ENCODE measurements around the gene CDH13.

The CDH13 gene

DNA sequence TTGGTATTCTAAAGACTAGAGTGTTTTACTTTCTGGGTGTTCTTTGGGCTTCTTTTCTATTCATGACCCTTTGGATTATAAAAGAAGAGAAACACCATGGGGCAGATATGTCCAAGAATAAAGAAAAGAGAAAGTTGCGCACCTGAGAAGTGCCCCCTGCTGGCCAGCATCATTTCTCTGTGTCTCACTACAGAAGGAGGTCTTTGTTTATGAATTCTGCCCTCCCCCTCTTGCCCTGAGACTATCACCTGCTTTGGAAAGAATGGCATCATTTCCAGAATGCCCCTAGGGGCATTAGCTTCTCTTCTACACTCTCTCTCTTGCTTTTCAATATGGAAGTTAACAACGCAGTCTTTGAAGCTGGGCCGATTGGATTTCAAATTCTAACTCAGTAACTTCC lies 45.0 kb downstream of the CDH13 start:
- DNase-seq (peak; percentile 9), ATAC-seq (ENCODE audit: insufficient read depth, low read depth) (no peak)
- no peaks in the 10 kb centered on the region for H3K9me3 ChIP-seq (ENCODE audit: insufficient read depth, low read length, severe bottlenecking)
- no peaks in the 10 kb centered on the region for H3K4me1 ChIP-seq (ENCODE audit: insufficient read depth, low read length)
- H3K27me3 ChIP-seq (ENCODE audit: insufficient read depth, low read length, poor library complexity), result no peaks in the 10 kb centered on the region
- no peaks in the 10 kb centered on the region for H4K20me1 ChIP-seq (ENCODE audit: insufficient read depth, low read length)
- no peaks in the 10 kb centered on the region for H3K36me3 ChIP-seq (ENCODE audit: insufficient read depth, low read length)
- no peak overlapping the region for H3K27ac ChIP-seq (ENCODE audit: low read length)
- TF ChIP-seq EZH2 (IDR thresholded peaks at IDR 0.05; ENCODE audit: borderline replicate concordance, low read depth, low read length, severe bottlenecking), result no peak
- TF ChIP-seq, protein P1, sequence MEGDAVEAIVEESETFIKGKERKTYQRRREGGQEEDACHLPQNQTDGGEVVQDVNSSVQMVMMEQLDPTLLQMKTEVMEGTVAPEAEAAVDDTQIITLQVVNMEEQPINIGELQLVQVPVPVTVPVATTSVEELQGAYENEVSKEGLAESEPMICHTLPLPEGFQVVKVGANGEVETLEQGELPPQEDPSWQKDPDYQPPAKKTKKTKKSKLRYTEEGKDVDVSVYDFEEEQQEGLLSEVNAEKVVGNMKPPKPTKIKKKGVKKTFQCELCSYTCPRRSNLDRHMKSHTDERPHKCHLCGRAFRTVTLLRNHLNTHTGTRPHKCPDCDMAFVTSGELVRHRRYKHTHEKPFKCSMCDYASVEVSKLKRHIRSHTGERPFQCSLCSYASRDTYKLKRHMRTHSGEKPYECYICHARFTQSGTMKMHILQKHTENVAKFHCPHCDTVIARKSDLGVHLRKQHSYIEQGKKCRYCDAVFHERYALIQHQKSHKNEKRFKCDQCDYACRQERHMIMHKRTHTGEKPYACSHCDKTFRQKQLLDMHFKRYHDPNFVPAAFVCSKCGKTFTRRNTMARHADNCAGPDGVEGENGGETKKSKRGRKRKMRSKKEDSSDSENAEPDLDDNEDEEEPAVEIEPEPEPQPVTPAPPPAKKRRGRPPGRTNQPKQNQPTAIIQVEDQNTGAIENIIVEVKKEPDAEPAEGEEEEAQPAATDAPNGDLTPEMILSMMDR (IDR thresholded peaks at IDR 0.05; ENCODE audit: borderline replicate concordance, extremely low read depth, low read length, poor library complexity, severe bottlenecking), result peak; percentile 46
- H3K79me2 ChIP-seq (ENCODE audit: insufficient read depth, low read length), result no peaks in the 10 kb centered on the region
- H3K9ac ChIP-seq (ENCODE audit: low read depth, low read length), result no peak overlapping the region
- no peak overlapping the region for H3K4me2 ChIP-seq (ENCODE audit: insufficient read depth, low read length)
- no peak overlapping the region for H3K4me3 ChIP-seq (ENCODE audit: low read depth in 1 of 2, low read length in 2 of 2)
- no peak overlapping the region for H2AFZ ChIP-seq (ENCODE audit: low read depth, low read length)

DNA sequence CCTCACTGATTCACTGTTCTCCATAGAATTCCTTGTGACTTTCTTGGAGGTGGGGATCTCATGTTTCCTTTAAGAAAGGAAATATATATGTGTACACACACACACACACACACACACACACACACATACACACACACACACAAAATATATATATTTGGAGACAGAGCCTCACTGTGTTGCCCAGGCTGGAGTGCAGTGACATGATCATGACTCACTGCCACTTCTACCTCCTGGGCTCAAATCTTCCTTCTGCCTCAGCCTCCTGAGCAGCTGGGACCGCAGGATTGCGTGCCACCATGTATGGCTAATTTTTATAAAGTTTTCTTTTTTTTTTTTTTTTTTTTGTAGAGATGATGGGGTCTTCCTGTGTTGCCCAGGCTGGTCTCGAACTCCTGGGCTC lies 45.9 kb downstream of the CDH13 start:
- H3K4me2 ChIP-seq (ENCODE audit: insufficient read depth, low read length), result no peak overlapping the region
- no peaks in the 10 kb centered on the region for H3K36me3 ChIP-seq (ENCODE audit: insufficient read depth, low read length)
- no peaks in the 10 kb centered on the region for H3K9me3 ChIP-seq (ENCODE audit: insufficient read depth, low read length, severe bottlenecking)
- no peak overlapping the region for H3K4me3 ChIP-seq (ENCODE audit: low read depth in 1 of 2, low read length in 2 of 2)
- ATAC-seq (ENCODE audit: insufficient read depth, low read depth), result no peak
- H3K9ac ChIP-seq (ENCODE audit: low read depth, low read length), result no peak overlapping the region
- DNase-seq, result no peak
- no peaks in the 10 kb centered on the region for H4K20me1 ChIP-seq (ENCODE audit: insufficient read depth, low read length)
- no peaks in the 10 kb centered on the region for H3K4me1 ChIP-seq (ENCODE audit: insufficient read depth, low read length)
- no peak overlapping the region for H2AFZ ChIP-seq (ENCODE audit: low read depth, low read length)
- no peak overlapping the region for H3K27ac ChIP-seq (ENCODE audit: low read length)
- TF ChIP-seq, protein P1 (IDR thresholded peaks at IDR 0.05; ENCODE audit: borderline replicate concordance, extremely low read depth, low read length, poor library complexity, severe bottlenecking), result no peak
- no peak for TF ChIP-seq EZH2 (IDR thresholded peaks at IDR 0.05; ENCODE audit: borderline replicate concordance, low read depth, low read length, severe bottlenecking)
- no peaks in the 10 kb centered on the region for H3K79me2 ChIP-seq (ENCODE audit: insufficient read depth, low read length)
- H3K27me3 ChIP-seq (ENCODE audit: insufficient read depth, low read length, poor library complexity), result no peaks in the 10 kb centered on the region

DNA sequence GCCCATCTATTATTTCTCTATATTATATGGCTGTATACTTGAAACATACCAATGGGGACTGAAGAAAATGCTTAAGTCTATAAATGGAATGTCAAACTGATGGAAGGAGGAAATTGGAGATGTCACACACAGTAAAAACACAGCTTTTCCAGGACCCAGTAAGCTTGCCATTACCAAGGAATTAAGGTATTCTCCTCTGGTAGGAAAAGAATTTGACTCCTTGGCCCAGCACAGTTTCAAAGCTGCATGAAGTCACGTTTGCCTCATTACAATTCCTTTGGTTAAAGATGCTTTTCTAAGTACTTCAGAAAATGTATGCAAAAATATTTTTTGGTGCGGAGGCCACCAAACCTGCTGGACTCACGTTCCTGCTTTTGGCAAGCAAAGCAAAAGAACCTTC lies 48.5 kb downstream of the CDH13 start:
- no peaks in the 10 kb centered on the region for H3K79me2 ChIP-seq (ENCODE audit: insufficient read depth, low read length)
- no peaks in the 10 kb centered on the region for H3K27me3 ChIP-seq (ENCODE audit: insufficient read depth, low read length, poor library complexity)
- H3K9me3 ChIP-seq (ENCODE audit: insufficient read depth, low read length, severe bottlenecking), result no peaks in the 10 kb centered on the region
- H3K4me2 ChIP-seq (ENCODE audit: insufficient read depth, low read length), result no peak overlapping the region
- no peak overlapping the region for H3K9ac ChIP-seq (ENCODE audit: low read depth, low read length)
- no peak for TF ChIP-seq EZH2 (IDR thresholded peaks at IDR 0.05; ENCODE audit: borderline replicate concordance, low read depth, low read length, severe bottlenecking)
- TF ChIP-seq, protein P1 (IDR thresholded peaks at IDR 0.05; ENCODE audit: borderline replicate concordance, extremely low read depth, low read length, poor library complexity, severe bottlenecking), result no peak
- H3K4me1 ChIP-seq (ENCODE audit: insufficient read depth, low read length), result no peaks in the 10 kb centered on the region
- DNase-seq, result no peak
- no peak overlapping the region for H3K27ac ChIP-seq (ENCODE audit: low read length)
- no peak for ATAC-seq (ENCODE audit: insufficient read depth, low read depth)
- H3K4me3 ChIP-seq (ENCODE audit: low read depth in 1 of 2, low read length in 2 of 2), result no peak overlapping the region
- no peaks in the 10 kb centered on the region for H4K20me1 ChIP-seq (ENCODE audit: insufficient read depth, low read length)
- H3K36me3 ChIP-seq (ENCODE audit: insufficient read depth, low read length), result no peaks in the 10 kb centered on the region
- H2AFZ ChIP-seq (ENCODE audit: low read depth, low read length), result no peak overlapping the region

DNA sequence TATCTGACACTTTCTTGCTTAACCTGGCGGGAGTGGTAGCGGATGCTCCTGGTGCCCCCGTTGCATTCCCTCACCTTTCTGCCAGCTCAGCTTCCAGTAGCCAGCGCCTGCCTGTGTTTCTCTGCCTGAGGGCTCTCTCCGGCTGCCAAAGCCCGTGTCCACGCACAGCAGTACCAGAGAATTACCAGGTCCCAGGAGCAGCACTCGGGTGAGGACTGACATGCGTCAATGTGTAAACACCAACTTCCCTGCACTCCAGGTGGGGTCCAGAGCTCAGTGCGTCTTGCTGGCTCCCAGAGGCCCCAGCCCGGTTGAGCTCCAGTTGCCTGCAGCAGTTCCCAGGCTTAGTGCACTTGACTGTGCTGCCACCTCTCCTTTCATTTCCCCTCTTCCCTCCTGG lies 54.8 kb downstream of the CDH13 start:
- Histone ChIP-seq H3K4me1 (ENCODE audit: insufficient read depth, low read length) (no peaks in the 10 kb centered on the region), H3K9me3 (ENCODE audit: insufficient read depth, low read length, severe bottlenecking) (no peaks in the 10 kb centered on the region), H3K4me3 (ENCODE audit: low read depth in 1 of 2, low read length in 2 of 2) (no peak overlapping the region), H2AFZ (ENCODE audit: low read depth, low read length) (no peak overlapping the region), H3K36me3 (ENCODE audit: insufficient read depth, low read length) (no peaks in the 10 kb centered on the region), H3K4me2 (ENCODE audit: insufficient read depth, low read length) (no peak overlapping the region), H3K9ac (ENCODE audit: low read depth, low read length) (no peak overlapping the region), H3K79me2 (ENCODE audit: insufficient read depth, low read length) (no peaks in the 10 kb centered on the region), H3K27me3 (ENCODE audit: insufficient read depth, low read length, poor library complexity) (no peaks in the 10 kb centered on the region), H4K20me1 (ENCODE audit: insufficient read depth, low read length) (no peaks in the 10 kb centered on the region), H3K27ac (ENCODE audit: low read length) (no peak overlapping the region)
- no peak for ATAC-seq (ENCODE audit: insufficient read depth, low read depth)
- TF ChIP-seq, protein P1 (IDR thresholded peaks at IDR 0.05; ENCODE audit: borderline replicate concordance, extremely low read depth, low read length, poor library complexity, severe bottlenecking), result no peak
- no peak for TF ChIP-seq EZH2 (IDR thresholded peaks at IDR 0.05; ENCODE audit: borderline replicate concordance, low read depth, low read length, severe bottlenecking)
- no peak for DNase-seq
